Mammary epithelial cell (primary cell): ENCODE data around the gene PALD1.

ENCODE experiments used
- CTCF ChIP-seq, 2 donors: IDR thresholded peaks in 1 of 2; conservative IDR thresholded peaks in 1 of 2; 2 replicates each; pipeline ENCODE4 v1.5.1; 2011 to 2012; ENCODE audit warnings: inconsistent platforms in 2 of 2, low read length in 2 of 2, mild to moderate bottlenecking in 2 of 2, control low read depth in 1 of 2, low read depth in 1 of 2; ENCODE audit not compliant: insufficient read depth in 1 of 2; ENCODE audit errors: extremely low read depth in 1 of 2
- EZH2 ChIP-seq: IDR thresholded peaks from 2 replicates; pipeline ENCODE4 v1.6.1; 2012; ENCODE audit warnings: low read length, inconsistent platforms, borderline replicate concordance

GRCh38 chr10:70442332-70442988, 36.1 kb upstream of the PALD1 start:
- TF ChIP-seq CTCF (conservative IDR thresholded peaks at IDR 0.05 in 1 of 2, IDR thresholded peaks at IDR 0.05 in 1 of 2; ENCODE audit: extremely low read depth in 1 of 2, insufficient read depth in 1 of 2, low read depth in 1 of 2, low read length in 2 of 2) (no peak), EZH2 (no peak)
